NK-92 (cell line): ENCODE results near the gene C20orf204.
"Not testable (repeated sequence)": the region's sequence is repeated elsewhere in the genome, so short reads cannot be mapped to it uniquely, and the experiment has no call there.

Source experiments
- DNase-seq: peaks from one replicate; lab custom pipeline; 2025; ENCODE audit not compliant: unreplicated experiment; lab: John Stamatoyannopoulos, UW

Gene C20orf204

GRCh38 chr20:64035933-64036345 is at the start of gene C20orf204:
Gene C20orf204, plus strand, starts transcription at chr20:64036182. Its CDS starts 142 bp downstream, at chr20:64036324.
- no peak for DNase-seq

DNA sequence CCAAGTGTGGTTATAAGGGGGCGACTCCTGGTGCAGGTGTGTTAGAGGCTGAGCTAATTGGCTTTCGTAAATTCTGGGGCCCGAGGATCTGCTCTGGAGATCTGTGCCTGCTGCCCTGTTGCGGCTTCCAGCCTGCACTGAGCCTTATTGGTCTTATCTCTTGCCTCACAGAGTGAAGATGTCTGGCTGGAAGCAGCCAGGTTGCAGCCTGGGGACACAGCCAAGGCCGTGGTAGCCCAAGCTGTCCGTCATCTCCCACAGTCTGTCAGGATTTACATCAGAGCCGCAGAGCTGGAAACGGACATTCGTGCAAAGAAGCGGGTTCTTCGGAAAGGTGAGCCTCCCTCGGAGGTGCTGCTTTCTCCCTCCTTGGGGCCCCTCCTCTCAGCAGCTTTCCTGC is 35.1 kb upstream of the C20orf204 start:
- no peak for DNase-seq

- DNase-seq, result no peak
Measured at GRCh38 chr20:64001607-64002011, 34.4 kb upstream of the C20orf204 start.

DNA sequence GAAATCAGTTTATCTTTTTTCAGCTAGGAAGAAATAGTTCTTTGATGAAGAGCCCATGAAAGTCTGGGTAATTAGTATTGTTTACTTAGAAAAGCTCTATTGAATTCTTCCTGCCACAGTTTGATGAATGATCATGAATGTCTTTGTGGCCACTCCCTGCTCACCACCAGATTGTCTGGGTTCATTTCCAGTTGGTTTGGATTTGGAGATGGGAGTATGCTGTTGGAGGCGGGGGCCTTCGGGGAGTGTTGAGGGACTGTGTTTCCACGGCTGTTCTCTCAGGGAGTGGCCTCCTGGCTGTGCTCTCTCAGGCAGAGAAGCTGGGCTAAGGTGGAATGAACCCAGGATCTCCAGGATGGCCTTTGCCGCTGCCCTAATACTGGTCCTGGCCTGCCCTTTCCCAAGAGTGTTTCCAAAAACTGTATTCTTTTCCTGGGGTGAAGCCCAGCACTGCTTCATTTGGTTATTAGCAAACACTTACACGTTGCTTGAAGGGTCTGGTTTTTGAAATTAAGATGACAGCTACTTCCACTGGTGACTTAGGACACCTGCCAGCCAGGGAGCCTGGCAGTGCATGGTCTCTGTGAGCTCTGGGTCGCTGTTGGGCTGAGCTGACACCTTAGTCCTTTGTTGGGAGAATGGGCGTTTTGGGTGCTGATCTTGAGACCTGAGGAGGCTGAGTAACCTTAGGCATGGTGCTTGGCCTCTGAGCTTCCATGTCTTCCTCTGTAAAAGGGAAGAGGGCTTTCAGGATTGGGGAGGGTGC is 31.8 kb upstream of the C20orf204 start:
- DNase-seq, result no peak

GRCh38 chr20:64005394-64005793 is 30.6 kb upstream of the C20orf204 start:
- DNase-seq, result no peak

DNA sequence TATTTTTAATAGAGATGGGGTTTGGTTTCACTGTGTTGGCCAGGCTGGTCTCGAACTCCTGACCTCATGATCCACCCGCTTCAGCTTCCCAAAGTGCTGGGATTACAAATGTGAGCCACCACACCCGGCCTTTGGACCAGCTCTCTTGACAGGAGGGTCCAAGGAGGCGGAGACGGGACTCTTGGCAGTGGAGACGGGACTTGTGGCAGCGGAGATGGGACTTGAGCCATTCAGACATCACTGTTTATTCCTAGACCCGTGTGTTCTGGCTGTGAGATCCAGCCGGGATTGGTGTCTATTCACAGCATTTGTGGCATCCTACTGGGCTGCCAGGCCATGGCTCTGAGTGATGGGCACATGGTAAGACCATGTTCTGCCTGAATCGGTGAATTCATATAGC is 29.5 kb upstream of the C20orf204 start:
- no peak for DNase-seq

DNA sequence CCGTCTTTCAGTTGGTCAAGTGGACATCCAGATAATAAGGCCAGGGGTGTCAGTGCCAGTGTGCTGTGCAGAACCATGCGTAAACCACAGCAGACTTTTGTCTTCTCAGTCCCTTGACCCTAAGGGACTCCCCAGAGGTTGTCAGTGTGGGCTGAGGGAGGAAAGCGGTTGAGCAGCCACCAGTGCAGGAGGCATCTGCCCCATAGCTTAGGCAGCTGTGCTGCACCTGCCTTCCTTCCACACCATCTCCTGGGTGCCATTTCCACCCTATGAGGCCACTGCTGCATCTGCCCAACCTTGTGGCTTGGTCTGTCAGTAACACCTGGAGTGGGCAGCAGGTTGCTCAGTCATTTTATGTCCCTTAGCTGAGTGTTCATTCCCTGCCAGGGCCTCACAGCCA is 29.1 kb upstream of the C20orf204 start:
- no peak for DNase-seq

- no peak for DNase-seq
Measured at GRCh38 chr20:64009811-64010387, 26.1 kb upstream of the C20orf204 start.

GRCh38 chr20:64010711-64011237 is 25.2 kb upstream of the C20orf204 start:
- no peak for DNase-seq

- no peak for DNase-seq
Measured at GRCh38 chr20:64011366-64011779, 24.6 kb upstream of the C20orf204 start.

DNA sequence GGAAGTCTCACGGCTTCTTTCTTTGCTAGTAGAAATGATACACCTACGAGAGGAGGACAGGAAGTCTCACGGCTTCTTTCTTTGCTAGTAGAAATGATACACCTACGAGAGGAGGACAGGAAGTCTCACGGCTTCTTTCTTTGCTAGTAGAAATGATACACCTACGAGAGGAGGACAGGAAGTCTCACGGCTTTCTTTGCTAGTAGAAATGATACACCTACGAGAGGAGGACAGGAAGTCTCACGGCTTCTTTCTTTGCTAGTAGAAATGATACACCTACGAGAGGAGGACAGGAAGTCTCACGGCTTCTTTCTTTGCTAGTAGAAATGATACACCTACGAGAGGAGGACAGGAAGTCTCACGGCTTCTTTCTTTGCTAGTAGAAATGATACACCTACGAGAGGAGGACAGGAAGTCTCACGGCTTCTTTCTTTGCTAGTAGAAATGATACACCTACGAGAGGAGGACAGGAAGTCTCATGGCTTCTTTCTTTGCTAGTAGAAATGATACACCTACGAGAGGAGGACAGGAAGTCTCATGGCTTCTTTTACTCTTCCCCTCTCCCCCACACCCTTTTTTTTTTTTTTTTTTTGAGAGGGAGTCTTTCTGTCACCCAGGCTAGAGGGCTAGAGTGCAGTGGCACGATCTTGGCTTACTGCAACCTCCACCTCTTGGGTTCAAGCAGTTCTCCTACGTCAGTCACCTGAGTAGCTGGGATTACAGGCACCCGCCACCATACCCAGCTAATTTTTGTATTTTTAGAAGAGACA is 23.4 kb upstream of the C20orf204 start:
- DNase-seq, result not testable (repeated sequence)

DNA sequence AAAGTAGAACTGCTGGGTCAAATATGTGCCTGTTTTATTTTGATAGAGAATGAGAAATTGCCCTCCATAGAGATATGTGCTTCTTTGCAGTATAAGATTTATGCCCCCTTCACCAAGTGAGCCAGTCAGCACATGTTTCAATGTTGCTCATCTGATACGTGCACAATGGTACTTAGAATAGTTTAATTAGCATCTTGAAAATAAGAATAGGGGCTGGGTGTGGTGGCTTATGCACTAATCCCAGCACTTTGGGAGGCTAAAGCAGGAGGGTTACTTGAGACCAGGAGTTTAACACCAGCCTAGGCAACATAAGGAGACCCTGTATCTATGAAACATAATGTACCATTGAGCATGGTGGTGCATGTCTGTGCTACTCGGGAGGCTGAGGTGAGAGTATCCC is 20.3 kb upstream of the C20orf204 start:
- DNase-seq, result no peak

DNA sequence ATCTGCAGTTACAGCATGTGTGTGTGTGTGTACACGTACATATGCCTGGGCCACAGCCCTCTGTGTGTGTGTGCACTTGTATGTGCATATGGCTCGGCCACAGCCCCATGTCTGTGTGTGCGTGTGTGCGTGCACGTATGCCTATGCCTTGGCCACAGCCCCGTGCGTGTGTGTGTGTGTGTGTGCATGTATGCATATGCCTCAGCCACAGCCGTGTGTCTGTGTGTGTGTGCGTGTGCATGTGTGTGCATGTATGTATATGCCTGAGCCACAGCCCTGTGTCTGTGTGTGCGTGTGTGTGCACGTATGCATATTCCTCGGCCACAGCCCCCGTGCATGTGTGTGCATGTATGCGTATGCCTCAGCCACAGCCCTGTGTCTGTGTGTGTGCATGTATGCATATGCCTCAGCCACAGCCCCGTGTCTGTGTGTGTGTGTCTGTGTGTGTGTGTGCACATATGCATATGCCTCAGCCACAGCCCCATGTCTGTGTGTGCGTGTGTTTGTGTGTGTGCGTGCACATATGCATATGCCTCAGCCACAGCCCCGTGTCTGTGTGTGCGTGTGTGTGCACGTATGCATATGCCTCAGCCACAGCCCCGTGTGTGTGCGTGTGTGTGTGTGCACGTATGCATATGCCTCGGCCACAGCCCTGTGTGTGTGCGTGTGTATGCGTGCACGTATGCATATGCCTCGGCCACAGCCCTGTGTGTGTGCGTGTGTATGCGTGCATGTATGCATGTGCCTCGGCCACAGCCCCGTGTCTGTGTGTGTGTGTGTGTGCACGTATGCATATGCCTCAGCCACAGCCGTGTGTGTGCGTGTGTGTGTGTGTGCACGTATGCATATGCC is 14.6 kb upstream of the C20orf204 start:
- no peak for DNase-seq

DNA sequence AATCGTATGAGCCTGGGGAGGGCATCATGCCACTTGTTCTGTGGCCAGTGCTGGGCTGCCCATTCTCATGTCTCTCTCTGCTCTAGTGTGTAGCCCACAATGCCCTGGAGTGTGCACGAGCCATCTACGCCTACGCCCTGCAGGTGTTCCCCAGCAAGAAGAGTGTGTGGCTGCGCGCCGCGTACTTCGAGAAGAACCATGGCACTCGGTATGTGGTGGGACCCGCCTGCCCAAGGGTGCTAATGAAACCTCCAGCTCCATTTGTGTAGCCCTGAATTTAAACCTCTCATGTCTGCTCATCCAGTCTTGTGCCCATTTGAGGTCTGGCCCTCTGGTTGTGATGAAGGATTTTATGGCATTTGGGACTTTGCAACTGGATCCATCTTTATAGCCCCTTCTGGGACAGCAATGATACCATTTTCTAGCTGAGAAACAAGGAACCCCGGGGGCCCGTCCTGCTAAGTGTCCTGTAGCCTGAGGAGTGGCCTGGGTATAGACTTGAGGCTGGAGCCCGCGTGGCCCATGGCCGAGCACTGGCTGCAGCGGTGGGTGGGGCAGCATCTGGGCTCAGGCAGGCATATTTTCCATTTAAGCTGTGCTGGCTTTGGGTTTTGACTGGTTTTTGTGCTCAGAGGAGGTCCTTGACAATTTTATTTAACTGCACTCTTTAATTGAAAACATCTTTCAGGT is 13.2 kb upstream of the C20orf204 start:
- no peak for DNase-seq

DNA sequence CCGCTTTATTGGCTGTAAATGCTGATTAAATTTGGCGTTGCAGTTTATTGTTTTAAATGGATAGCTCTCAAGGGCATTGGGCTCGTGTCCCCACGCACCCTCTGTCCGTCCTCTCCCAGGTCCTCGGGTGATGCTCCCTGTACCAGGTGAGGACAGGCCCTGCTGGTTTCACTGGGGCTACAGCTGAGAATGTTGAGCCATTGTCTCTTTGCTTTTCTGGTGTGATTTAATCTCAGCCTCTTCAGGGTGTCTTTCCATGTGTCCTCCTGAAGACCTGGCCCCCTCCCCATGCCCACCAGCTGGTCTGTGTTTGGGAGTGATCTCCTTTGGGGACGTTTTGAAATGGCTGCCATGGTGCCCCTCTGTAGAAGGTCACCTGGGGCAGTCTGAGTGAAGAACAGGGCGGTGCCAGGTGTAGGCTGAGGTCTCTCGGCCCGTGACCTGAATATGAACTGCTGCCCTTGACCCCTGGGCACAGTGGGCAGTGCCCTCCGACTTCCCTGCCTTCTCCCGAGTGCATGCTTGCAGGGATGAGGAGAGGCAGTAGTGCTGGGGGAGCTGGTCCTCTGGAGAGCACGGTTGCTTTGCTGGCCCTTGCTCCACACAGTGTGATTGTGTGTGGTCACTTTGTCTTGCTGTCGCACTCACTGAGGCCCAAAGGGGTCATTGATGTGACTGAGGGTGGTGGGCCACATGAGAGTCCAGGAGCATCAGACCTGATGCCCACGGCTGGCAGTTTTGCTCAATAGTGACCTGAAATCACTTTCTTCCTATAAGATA is 12.4 kb upstream of the C20orf204 start:
- DNase-seq, result no peak

GRCh38 chr20:64024141-64024990 is 11.6 kb upstream of the C20orf204 start:
- no peak for DNase-seq

- DNase-seq, result no peak
Measured at GRCh38 chr20:64025101-64025825, 10.7 kb upstream of the C20orf204 start.
